Central memory CD4-positive, alpha-beta T cell (primary cell): ENCODE data around the gene ITGA4.

Experiments
- DNase-seq: peaks from one replicate; pipeline ENCODE4 v3.0.0; 2022

Gene ITGA4

GRCh38 chr2:181576431-181576830, 119.2 kb downstream of the ITGA4 start:
- no peak for DNase-seq

- DNase-seq = no peak
Observed at GRCh38 chr2:181578829-181579228, 121.6 kb downstream of the ITGA4 start.

GRCh38 chr2:181581534-181581933, 124.3 kb downstream of the ITGA4 start:
- DNase-seq = no peak

DNA sequence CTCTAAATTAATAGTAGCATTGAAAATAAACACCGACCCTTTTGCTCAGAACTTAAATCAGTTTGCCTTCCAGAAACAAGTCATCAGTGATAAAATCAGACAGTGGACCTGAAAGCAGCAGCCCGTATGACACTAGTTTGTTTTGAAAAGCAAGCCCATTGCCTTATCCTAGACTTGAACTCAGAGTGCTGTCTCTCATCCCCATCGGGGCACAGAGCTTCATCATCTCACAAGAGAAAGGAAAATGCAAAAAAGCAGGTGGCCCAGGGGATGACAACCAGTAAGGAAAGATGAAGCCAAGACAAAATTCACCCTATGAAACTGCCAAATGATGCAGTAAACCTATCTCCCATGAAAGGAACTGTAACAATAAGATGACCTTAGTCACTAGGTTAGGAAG, 128.5 kb downstream of the ITGA4 start:
- DNase-seq = no peak
